Kidney (tissue), 14 donors: Measurements from ENCODE around the gene CD109. TPM values are rescaled to one million over a fixed set of nuclear protein-coding genes. Genes with fewer than 3 reads are reported as not detected.

ENCODE experiments used
- DNase-seq, 5 donors: peaks; one replicate each; pipeline ENCODE4 v3.0.0-alpha.2; 2013 to 2020
- FAIRE-seq: peaks from 2 replicates; lab custom pipeline; 2012; peaks lifted over from hg19 to GRCh38; lab: Jason Lieb, UNC
- H3K27ac ChIP-seq, 2 donors: one replicate each; pipeline ENCODE4 v1.7.0; 2013; ENCODE audit warnings: low read depth in 2 of 2, low read length in 2 of 2, inconsistent platforms in 1 of 2
- H3K27me3 ChIP-seq: one replicate; pipeline ENCODE4 v1.7.1; 2013; ENCODE audit warnings: low read length, inconsistent platforms; ENCODE audit not compliant: control insufficient read depth, insufficient read depth
- H3K36me3 ChIP-seq, 3 donors: one replicate each; pipeline versions ENCODE4 v1.7.0 to v1.7.1; 2013; ENCODE audit warnings: low read length in 3 of 3, control low read depth in 1 of 3, inconsistent platforms in 1 of 3; ENCODE audit not compliant: insufficient read depth in 3 of 3, control insufficient read depth in 2 of 3
- H3K4me1 ChIP-seq, 3 donors: one replicate each; pipeline versions ENCODE4 v1.7.0 to v1.7.1; 2013; ENCODE audit warnings: low read length in 3 of 3, inconsistent platforms in 1 of 3, low read depth in 1 of 3; ENCODE audit not compliant: control insufficient read depth in 2 of 3, insufficient read depth in 2 of 3
- H3K4me3 ChIP-seq, 3 donors: one replicate each; pipeline versions ENCODE4 v1.7.0 to v1.8.1; 2013; ENCODE audit warnings: low read length in 3 of 3, control low read depth in 1 of 3, inconsistent platforms in 1 of 3
- H3K9ac ChIP-seq, 3 donors: one replicate each; pipeline versions ENCODE4 v1.7.0 to v1.7.1; 2013; ENCODE audit warnings: low read length in 3 of 3, control low read depth in 1 of 3, inconsistent platforms in 1 of 3
- H3K9me3 ChIP-seq, 3 donors: one replicate each; pipeline versions ENCODE4 v1.7.0 to v1.7.1; 2013; ENCODE audit warnings: low read length in 3 of 3, control low read depth in 1 of 3, inconsistent platforms in 1 of 3; ENCODE audit not compliant: control insufficient read depth in 2 of 3, insufficient read depth in 1 of 3
- intact Hi-C: fragments of 100-400 bp; cut with DNase I; formaldehyde crosslinking; loops from one replicate; pipeline ENCODE4 v1.11.1; 2022
- polyA plus RNA-seq: library from polyadenylated mRNA; stranded (reverse); fragments of 350-450 nt; fragmentation: Illumina TruSeq; extraction: RNeasy Lipid Tissue Mini Kit (QIAGEN cat#74804); gene quantifications from one replicate; pipeline ENCODE4 v1.2.3, GENCODE V29; 2014; ENCODE audit warnings: low read depth, low replicate concordance; ENCODE audit not compliant: insufficient read depth
- total RNA-seq: library from RNA; stranded (reverse); fragmentation: NEBNext Ultra II Directional; extraction: Animal tissue kit (Norgen Biotek cat#: 25700); gene quantifications from one replicate; pipeline ENCODE4 v1.2.1, GENCODE V29; 2021
- TF ChIP-seq, protein P1 (sequence below): IDR thresholded peaks from 3 replicates; pipeline ENCODE4 v1.5.1; 2012; ENCODE audit warnings: mild to moderate bottlenecking, moderate library complexity, borderline replicate concordance; ENCODE audit not compliant: insufficient read depth; ENCODE audit errors: extremely low read depth
- donor health status: control.
- donor health status: control.
- donor health status: control.
- donor health status: control.
- donor health status: control.
- donor health status: DM: yes; HTN: yes; CAD: no.
- donor health status: Normal renal cell carcinoma (clear cell type).

The CD109 gene
- total and polyA plus RNA-seq, 2 donors from 2014 or later, result 3.7 to 19.0 TPM

DNA sequence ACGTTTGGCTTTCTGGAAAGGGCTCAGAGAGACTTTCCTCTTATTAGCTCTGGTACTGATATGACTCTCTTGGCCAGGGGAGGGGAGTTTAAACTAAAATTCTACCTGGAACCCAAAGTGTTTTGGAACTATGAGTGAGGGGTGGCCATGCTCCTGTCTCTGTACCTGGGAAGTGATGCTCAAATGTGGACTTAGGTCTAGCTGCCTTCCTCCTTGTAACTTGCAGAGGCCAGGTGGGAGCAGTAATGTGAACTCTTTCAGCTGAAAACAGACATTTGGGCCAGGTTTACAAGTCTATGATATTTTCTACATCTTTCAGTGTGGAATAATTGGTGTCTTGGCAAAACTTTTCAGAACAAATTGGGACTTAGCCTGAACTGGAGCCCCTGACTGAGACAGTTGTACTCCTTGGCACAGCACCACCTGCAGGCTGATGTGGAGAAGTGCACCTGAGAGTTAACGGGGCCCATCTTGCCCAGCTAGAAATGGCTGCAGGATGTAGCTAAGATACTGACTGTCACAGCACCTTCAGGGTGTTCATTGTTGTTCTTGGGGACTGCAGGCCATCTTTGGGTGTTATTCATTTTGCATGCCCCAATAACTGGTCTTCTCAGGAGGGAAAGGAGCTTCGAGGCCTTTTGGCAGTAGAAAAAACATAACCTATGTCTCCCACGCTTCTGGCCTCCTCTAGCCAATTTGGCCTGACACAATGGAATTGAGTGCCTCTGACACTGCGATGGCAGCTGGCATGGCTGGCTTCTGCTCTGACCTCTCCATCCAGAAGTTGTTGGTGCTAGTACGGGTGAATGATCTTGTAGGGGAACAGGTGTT is 37.1 kb downstream of the CD109 start:
- Histone ChIP-seq H3K9me3 (no peaks in the 10 kb centered on the region), H3K4me1 (no peaks in the 10 kb centered on the region), H3K27me3 (no peaks in the 10 kb centered on the region), H3K36me3 (no peaks in the 10 kb centered on the region), H3K27ac (no peak overlapping the region), H3K9ac (no peak overlapping the region), H3K4me3 (no peak overlapping the region)
- FAIRE-seq (no peak), DNase-seq (peak in 4 of 5 donors; percentile 60 to 89 (median 72))
- intact Hi-C loops, result loop anchor here (5.0 kb wide), 1 partner anchor 56 kb away; no protein-coding TSS in a partner anchor
- TF ChIP-seq, protein P1, sequence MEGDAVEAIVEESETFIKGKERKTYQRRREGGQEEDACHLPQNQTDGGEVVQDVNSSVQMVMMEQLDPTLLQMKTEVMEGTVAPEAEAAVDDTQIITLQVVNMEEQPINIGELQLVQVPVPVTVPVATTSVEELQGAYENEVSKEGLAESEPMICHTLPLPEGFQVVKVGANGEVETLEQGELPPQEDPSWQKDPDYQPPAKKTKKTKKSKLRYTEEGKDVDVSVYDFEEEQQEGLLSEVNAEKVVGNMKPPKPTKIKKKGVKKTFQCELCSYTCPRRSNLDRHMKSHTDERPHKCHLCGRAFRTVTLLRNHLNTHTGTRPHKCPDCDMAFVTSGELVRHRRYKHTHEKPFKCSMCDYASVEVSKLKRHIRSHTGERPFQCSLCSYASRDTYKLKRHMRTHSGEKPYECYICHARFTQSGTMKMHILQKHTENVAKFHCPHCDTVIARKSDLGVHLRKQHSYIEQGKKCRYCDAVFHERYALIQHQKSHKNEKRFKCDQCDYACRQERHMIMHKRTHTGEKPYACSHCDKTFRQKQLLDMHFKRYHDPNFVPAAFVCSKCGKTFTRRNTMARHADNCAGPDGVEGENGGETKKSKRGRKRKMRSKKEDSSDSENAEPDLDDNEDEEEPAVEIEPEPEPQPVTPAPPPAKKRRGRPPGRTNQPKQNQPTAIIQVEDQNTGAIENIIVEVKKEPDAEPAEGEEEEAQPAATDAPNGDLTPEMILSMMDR, result peak; percentile 90

DNA sequence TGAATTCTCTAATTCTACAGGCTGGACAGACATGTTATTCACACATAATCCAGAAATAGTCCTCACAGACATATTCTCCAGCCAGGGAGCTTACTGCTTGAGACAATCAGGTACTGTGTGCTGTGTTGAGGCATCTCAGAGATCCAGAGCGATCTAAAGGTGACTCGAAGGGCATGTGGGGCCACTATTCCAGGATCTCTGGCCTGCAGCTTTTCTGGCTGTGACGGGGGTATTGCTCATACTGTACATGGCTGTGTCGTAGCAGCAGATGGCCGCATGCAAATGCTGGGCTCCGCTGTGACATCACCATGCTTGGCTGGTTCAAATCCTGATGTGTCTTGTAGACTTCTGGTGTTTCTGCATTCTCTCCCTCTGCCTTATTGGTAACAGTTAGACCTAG is 37.8 kb downstream of the CD109 start:
- intact Hi-C loops, result loop anchor here (5.0 kb wide), 1 partner anchor 56 kb away; no protein-coding TSS in a partner anchor
- H3K9me3 ChIP-seq, result no peaks in the 10 kb centered on the region

DNA sequence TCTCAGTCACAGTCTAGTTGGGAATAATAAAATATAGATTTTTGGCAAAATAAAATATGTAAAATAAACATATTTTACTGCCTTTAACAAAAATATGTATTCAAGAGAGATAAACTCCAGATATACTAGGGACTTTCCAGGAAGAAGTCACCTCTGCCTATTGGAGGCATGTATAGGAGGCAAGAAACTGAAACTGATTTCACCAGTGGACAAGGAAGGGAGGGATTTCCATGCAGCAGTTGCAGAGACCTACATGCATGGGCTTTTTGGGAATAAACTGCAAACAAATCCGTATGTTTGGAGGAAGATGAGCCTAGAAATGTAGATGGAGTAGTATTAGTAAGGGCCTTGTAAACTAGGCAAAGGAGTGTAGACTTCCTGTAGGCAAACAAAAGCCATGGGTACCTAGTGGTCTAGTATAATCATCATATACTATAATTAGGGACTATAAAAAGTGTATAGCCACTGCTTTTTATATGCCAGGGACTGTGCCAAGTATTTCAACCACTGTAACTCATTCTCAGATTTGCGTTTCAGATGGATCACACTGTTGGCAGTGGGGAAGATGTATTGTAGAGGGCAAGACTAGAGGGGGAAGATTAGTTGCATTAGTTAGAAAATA is 38.9 kb downstream of the CD109 start:
- Histone ChIP-seq H3K9ac (no peak overlapping the region), H3K27me3 (no peaks in the 10 kb centered on the region), H3K4me1 (no peaks in the 10 kb centered on the region), H3K27ac (no peak overlapping the region), H3K4me3 (no peak overlapping the region), H3K36me3 (no peaks in the 10 kb centered on the region), H3K9me3 (no peaks in the 10 kb centered on the region)
- DNase-seq, result no peak
- intact Hi-C loops, result loop anchor here (5.0 kb wide), 2 partner anchors 58 to 1472 kb away; partner anchors contain the start of gene COL12A1
- FAIRE-seq, result no peak
- TF ChIP-seq, protein P1, result no peak

More for the DNA sequence above, 37.8 kb downstream of the CD109 start:
- Histone ChIP-seq H3K4me3 (no peak overlapping the region), H3K9ac (no peak overlapping the region), H3K36me3 (no peaks in the 10 kb centered on the region), H3K4me1 (no peaks in the 10 kb centered on the region), H3K27me3 (no peaks in the 10 kb centered on the region), H3K27ac (no peak overlapping the region)
- FAIRE-seq, result no peak
- TF ChIP-seq, protein P1, result no peak
- DNase-seq, result no peak
